ENCODE data around the gene RPL41.

Gene RPL41

GRCh38 chr12:56080556-56081138 is 35.8 kb upstream of the RPL41 start (continued):
- no peak for TF ChIP-seq SCRT1 (tag by site-specific recombination; IDR thresholded peaks at IDR 0.05; ENCODE audit: borderline replicate concordance)
- TF ChIP-seq ZNF23 (tag by site-specific recombination; IDR thresholded peaks at IDR 0.05; ENCODE audit: borderline replicate concordance): no peak
- TF ChIP-seq ZNF561 (tag by site-specific recombination; IDR thresholded peaks at IDR 0.05; ENCODE audit: borderline replicate concordance): no peak
- TF ChIP-seq ZNF664 (tag by site-specific recombination; IDR thresholded peaks at IDR 0.05): peak; percentile 99
- no peak for TF ChIP-seq ZBTB8A (tag by site-specific recombination; IDR thresholded peaks at IDR 0.05)
- TF ChIP-seq ZBTB20 (tag by site-specific recombination; IDR thresholded peaks at IDR 0.05): no peak
- TF ChIP-seq ZNF184 (tag by site-specific recombination; IDR thresholded peaks at IDR 0.05): no peak
- TF ChIP-seq EGR2 (tag by site-specific recombination; IDR thresholded peaks at IDR 0.05; ENCODE audit: low read depth): no peak
- TF ChIP-seq ZNF10 (tag by site-specific recombination; IDR thresholded peaks at IDR 0.05): 0 out of 2 replicates have a peak, but pooled peaks have one; percentile 33
- TF ChIP-seq ZNF670 (tag by site-specific recombination; IDR thresholded peaks at IDR 0.05; ENCODE audit: low read depth): no peak
- TF ChIP-seq ZBTB49 (tag by site-specific recombination; IDR thresholded peaks at IDR 0.05; ENCODE audit: low read depth): no peak
- TF ChIP-seq ZNF214 (tag by site-specific recombination; IDR thresholded peaks at IDR 0.05; ENCODE audit: borderline replicate concordance): no peak
- no peak for TF ChIP-seq ZNF132 (tag by site-specific recombination; IDR thresholded peaks at IDR 0.05; ENCODE audit: borderline replicate concordance)
- no peak for TF ChIP-seq ZNF324 (tag by site-specific recombination; IDR thresholded peaks at IDR 0.05)
- no peak for TF ChIP-seq BCL11A (tag by site-specific recombination; IDR thresholded peaks at IDR 0.05; ENCODE audit: low read depth)
- no peak for TF ChIP-seq ZNF302 (tag by site-specific recombination; IDR thresholded peaks at IDR 0.05; ENCODE audit: low read depth)
- TF ChIP-seq ZBTB48 (tag by site-specific recombination; IDR thresholded peaks at IDR 0.05): no peak
- TF ChIP-seq HOXC10 (CRISPR knock-in tag; IDR thresholded peaks at IDR 0.05): 0 out of 2 replicates have a peak, but pooled peaks have one; percentile 54
- no peak for TF ChIP-seq ZBTB44 (tag by site-specific recombination; IDR thresholded peaks at IDR 0.05)
- no peak for TF ChIP-seq ZIC2 (tag by site-specific recombination; IDR thresholded peaks at IDR 0.05)
- TF ChIP-seq ZNF639 (tag by site-specific recombination; IDR thresholded peaks at IDR 0.05): no peak
- TF ChIP-seq ZNF24 (tag by site-specific recombination; IDR thresholded peaks at IDR 0.05): no peak
- TF ChIP-seq ZNF792 (tag by site-specific recombination; IDR thresholded peaks at IDR 0.05): no peak
- TF ChIP-seq ZNF580 (tag by site-specific recombination; IDR thresholded peaks at IDR 0.05): 0 out of 2 replicates have a peak, but pooled peaks have one; percentile 29

Measured in HEK293 (cell line).